Activated CD4-positive, alpha-beta memory T cell treated with anti-CD3 and anti-CD28 coated beads for 36 hours (primary cell): ENCODE data around the gene HAP1. TPM values are rescaled to one million over a fixed set of nuclear protein-coding genes. Genes with fewer than 3 reads are reported as not detected.

Source experiments
- CTCF ChIA-PET: fragments of 350-600 bp; sonication (Branson Sonifier 250); formaldehyde crosslinking; loops from one replicate; lab custom pipeline; 2021; ENCODE audit warnings: antibody characterized with exemption, inconsistent platforms; lab: Charles Lee
- POLR2A ChIA-PET: fragments of 350-600 bp; sonication (Branson Sonifier 250); formaldehyde crosslinking; loops from one replicate; lab custom pipeline; 2021; ENCODE audit warnings: antibody characterized with exemption; lab: Charles Lee
- DNase-seq: peaks from one replicate; pipeline ENCODE4 v3.0.0-alpha.2; 2020
- H3K27ac Mint-ChIP-seq: one replicate; pipeline ENCODE4 v1.8.0; 2021; ENCODE audit warnings: mixed read lengths
- H3K27me3 Mint-ChIP-seq: one replicate; pipeline ENCODE4 v1.8.0; 2021; ENCODE audit warnings: mixed read lengths
- H3K36me3 Mint-ChIP-seq: one replicate; pipeline ENCODE4 v1.8.0; 2021; ENCODE audit warnings: mixed read lengths
- H3K4me1 Mint-ChIP-seq: one replicate; pipeline ENCODE4 v1.8.0; 2021; ENCODE audit warnings: low read depth, mixed read lengths
- H3K4me3 Mint-ChIP-seq: one replicate; pipeline ENCODE4 v1.8.0; 2021; ENCODE audit warnings: mild to moderate bottlenecking, mixed read lengths
- H3K9me3 Mint-ChIP-seq: one replicate; pipeline ENCODE4 v1.8.0; 2021; ENCODE audit warnings: mixed read lengths
- intact Hi-C: fragments of 100-400 bp; cut with micrococcal nuclease; formaldehyde crosslinking; loops from one replicate; pipeline ENCODE4 v1.15.1; 2023
- total RNA-seq, 2 experiments: library from RNA; stranded (reverse); gene quantifications; one replicate each; pipeline ENCODE4 v1.2.3, GENCODE V29; 2021

The HAP1 gene
- total RNA-seq, 2 experiments from 2014 or later, result not detected

DNA sequence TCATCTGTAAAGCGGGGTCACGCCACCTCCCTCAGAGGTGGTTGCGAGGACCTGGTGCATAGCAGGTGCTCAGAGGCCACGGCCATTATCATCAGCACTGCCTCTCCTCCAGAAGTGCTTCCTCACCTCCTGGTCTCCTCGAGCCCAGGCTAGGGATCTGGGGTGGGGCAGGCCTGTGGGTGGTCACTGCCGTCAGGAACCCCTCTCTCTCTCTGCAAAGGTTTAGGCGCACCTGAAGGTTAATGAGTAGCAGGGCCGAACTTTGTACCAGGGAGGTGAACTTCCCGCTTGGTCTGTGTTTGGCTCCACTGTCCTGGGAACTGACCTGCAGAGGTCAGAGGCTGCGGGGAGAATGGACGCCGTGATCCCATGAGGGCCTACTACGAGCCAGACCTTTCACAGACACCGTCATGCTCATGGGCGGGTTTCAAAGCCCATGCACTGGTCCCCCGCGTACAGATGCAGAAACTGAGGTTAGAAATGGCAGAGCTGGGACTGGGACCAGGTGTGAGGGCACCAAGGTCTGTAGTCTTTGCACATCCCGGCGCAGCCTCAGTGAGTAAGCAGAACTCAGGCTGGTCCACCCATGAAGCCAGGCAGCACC lies 38.2 kb upstream of the HAP1 start:
- no peak overlapping the region for H3K4me3 Mint-ChIP-seq
- no peak for DNase-seq
- no peaks in the 10 kb centered on the region for H3K36me3 Mint-ChIP-seq
- POLR2A ChIA-PET, result no interaction called here
- H3K9me3 Mint-ChIP-seq, result no peaks in the 10 kb centered on the region
- no peaks in the 10 kb centered on the region for H3K4me1 Mint-ChIP-seq
- intact Hi-C loops, result no loop called here
- no peak overlapping the region for H3K27ac Mint-ChIP-seq
- peaks cover 6% of the 10 kb centered on the region for H3K27me3 Mint-ChIP-seq
- CTCF ChIA-PET, result no interaction called here

DNA sequence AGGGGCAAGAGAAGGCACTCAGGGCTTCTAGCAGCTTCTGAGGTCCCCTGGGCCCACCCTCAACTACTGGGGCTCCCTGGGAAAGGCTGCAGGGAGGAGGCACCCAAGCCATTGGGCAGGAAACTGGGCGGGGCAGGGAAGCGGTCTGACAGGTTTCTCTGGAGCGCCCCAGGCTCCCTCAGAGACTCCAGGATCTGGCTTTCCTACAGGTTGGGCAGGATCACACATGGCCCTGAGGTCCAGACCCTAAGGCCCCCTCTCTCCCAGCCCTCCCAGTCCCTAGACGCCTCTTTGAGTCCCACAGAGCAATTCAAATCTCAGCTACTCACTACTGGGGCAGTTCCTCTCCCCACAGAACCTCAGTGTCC lies 37.8 kb upstream of the HAP1 start:
- no peaks in the 10 kb centered on the region for H3K4me1 Mint-ChIP-seq
- CTCF ChIA-PET, result no interaction called here

DNA sequence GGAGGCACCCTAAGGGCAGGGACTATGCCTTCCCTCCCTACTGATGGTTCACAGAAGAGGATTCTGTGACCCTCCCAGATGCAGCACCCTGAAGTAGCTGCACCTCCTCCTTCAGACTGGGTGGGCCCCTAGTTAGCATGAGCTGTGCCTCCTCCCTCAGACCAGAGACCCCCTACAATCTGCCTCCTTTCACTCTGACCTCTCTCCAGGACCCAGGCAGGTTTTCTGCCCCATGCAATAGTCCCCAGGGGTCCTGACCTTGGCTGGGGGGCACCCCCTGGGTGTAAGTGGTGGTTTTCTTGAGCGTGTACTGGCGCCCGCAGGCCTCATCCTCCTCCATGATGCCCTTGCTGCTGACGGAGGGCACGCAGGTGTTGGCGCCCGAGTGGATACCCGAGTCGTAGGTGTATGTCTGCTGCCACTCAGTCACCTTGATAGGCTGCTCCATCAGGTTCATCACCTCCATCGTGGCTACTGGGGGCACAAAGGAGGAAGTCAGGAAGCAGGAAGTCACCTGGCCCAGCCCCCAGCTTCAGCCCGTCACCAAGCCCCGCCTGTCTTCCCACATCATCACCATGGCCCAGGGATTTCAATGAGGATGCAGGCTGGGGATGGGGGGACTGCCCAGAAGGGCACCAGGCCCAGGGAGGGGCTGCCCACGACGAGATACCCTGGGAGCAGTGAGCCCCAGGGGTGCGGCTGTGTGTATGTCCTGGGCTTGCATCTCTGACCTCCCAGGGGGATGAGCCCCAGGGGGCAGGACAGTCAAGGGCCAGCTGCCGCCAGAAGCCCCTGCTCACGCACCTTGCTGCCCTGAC lies 37.2 kb upstream of the HAP1 start:
- Mint-ChIP-seq H3K4me3 (no peak overlapping the region), H3K27me3 (peaks cover 6% of the 10 kb centered on the region), H3K9me3 (no peaks in the 10 kb centered on the region), H3K27ac (no peak overlapping the region), H3K36me3 (no peaks in the 10 kb centered on the region), H3K4me1 (no peaks in the 10 kb centered on the region)
- intact Hi-C loops, result no loop called here
- no peak for DNase-seq
- ChIA-PET CTCF (no interaction called here), POLR2A (no interaction called here)

More for the DNA sequence above, 37.8 kb upstream of the HAP1 start:
- H3K9me3 Mint-ChIP-seq, result no peaks in the 10 kb centered on the region
- POLR2A ChIA-PET, result no interaction called here
- no peak overlapping the region for H3K27ac Mint-ChIP-seq
- H3K36me3 Mint-ChIP-seq, result no peaks in the 10 kb centered on the region
- intact Hi-C loops, result no loop called here
- no peak overlapping the region for H3K4me3 Mint-ChIP-seq
- no peak for DNase-seq
- H3K27me3 Mint-ChIP-seq, result peaks cover 6% of the 10 kb centered on the region

DNA sequence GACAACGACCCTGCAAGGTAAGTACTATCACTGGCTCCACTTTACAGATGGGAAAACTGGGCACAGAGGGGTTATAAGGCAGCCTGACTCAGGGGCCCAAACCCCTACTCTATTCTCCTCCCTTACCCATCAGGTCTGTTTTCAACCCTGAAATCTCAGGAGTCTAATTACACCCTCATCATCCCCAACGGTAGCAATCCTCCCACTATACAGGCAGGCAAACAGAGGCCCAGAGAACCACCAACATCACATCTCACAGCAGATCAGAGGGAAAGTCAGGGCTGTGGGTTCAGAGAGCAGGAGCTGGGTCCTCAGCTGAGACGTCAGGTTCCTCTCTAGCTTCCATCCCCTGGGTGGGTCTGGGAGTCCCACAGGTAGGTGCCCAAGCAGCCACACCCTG lies 35.5 kb upstream of the HAP1 start:
- intact Hi-C loops, result no loop called here

DNA sequence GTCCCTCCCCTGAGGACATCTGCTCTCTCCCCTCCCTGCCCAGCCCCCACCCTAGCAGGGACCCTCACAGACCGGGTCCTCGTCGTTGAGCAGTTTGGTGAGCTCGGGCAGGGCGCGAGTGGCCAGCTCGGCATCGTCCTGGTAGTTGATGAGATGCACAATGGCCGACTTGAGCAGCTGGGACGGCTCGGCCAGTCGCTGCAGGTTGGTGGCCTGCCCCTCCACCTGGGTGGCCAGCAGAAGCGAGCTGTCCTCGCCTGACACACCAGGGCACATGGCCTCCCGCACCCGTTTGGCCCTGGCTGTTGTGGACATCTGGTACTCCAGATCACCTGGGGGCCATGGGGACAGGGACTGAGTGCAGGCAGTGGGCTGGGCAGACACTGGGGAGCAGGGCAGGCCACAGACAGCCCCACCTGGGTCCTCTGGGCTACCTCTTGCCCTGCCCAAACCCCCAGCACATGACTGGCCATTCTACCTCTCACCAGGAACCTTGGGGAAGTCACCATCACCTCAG lies 35.0 kb upstream of the HAP1 start:
- H3K36me3 Mint-ChIP-seq, result no peaks in the 10 kb centered on the region
- CTCF ChIA-PET, result interaction anchor here (2.0 kb wide), 1 partner anchor 32 kb away, joined by 5 read pairs; no protein-coding TSS in a partner anchor
- POLR2A ChIA-PET, result no interaction called here
- no peak overlapping the region for H3K4me3 Mint-ChIP-seq
- H3K4me1 Mint-ChIP-seq, result no peaks in the 10 kb centered on the region
- intact Hi-C loops, result no loop called here
- no peak for DNase-seq
- peaks cover 6% of the 10 kb centered on the region for H3K27me3 Mint-ChIP-seq
- no peaks in the 10 kb centered on the region for H3K9me3 Mint-ChIP-seq
- H3K27ac Mint-ChIP-seq, result no peak overlapping the region

More for the DNA sequence above, 35.5 kb upstream of the HAP1 start:
- POLR2A ChIA-PET, result no interaction called here
- CTCF ChIA-PET, result interaction anchor here (2.0 kb wide), 1 partner anchor 33 kb away, joined by 5 read pairs; no protein-coding TSS in a partner anchor
- no peak overlapping the region for H3K4me3 Mint-ChIP-seq
- H3K4me1 Mint-ChIP-seq, result no peaks in the 10 kb centered on the region
- DNase-seq, result no peak
- H3K27me3 Mint-ChIP-seq, result peaks cover 6% of the 10 kb centered on the region
- no peaks in the 10 kb centered on the region for H3K9me3 Mint-ChIP-seq
- no peaks in the 10 kb centered on the region for H3K36me3 Mint-ChIP-seq
- H3K27ac Mint-ChIP-seq, result no peak overlapping the region

DNA sequence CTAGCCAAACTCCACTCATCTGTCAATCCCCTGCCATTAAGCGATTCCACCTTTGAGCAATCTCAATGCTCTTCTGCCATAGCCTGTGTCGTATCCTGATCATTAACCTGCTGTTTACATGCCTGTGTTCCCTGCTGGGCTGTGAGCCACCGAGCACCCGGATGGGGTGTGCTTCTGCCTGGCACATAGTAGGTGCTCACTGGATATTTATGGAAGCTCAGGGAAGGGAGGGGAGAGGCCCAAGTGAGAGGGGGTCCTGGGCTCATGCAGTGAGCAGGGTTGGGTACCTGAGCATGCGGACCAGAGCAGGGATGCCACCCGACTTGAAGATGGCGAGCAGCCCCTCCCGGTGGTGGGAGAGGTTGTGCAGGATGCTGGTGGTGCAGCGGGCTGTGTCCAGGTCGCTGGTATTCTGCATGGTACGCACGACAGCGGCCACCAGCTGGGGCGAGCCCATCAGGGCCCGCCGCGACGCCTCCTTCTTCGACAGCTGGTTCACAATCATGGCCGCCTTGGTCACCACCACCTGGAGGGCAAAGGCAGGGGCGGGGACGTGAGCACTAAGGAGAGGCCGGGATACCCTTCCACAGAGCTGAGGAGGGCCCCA lies 34.3 kb upstream of the HAP1 start:
- Mint-ChIP-seq H3K27ac (no peak overlapping the region), H3K36me3 (no peaks in the 10 kb centered on the region), H3K27me3 (peaks cover 4% of the 10 kb centered on the region), H3K4me3 (no peak overlapping the region), H3K9me3 (no peaks in the 10 kb centered on the region), H3K4me1 (no peaks in the 10 kb centered on the region)
- ChIA-PET CTCF (interaction anchor here (2.0 kb wide), 1 partner anchor 31 kb away, joined by 5 read pairs; no protein-coding TSS in a partner anchor), POLR2A (no interaction called here)
- DNase-seq, result no peak
- intact Hi-C loops, result no loop called here

DNA sequence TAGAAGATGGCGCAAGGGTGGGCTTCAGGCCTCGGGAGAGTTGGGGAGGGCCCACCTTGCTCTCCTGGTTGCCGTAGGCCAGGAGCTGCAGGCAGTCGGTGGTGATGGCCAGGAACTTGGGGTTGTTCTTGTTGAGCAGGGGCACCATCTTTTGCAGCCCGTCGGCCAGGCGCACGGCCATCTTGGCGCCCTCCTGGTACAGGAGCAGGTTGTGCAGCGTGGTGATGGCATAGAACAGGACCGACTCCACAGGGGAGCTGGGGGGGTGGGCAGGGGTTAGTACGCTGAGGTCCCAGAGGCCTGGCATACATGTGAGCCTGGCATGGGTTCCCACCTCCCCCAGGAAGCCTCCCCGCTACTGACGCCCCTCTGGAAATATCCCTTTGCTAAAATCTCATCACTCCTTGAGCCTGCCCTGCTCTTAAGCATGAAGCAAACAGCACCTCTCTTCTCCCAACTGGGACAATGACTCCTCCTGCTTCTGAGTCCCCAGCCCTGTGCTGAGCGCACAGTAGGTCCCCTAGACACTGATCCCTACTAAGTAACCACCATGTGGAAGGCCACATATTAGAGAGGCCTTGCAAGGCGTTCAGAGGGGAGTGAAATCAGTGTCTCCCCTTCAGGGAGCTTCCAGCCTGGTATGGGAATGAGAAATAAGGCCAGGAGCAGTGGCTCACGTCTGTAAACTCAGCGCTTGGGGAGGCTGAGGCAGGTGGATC lies 33.0 kb upstream of the HAP1 start:
- no peaks in the 10 kb centered on the region for H3K36me3 Mint-ChIP-seq
- peaks cover 1% of the 10 kb centered on the region for H3K27me3 Mint-ChIP-seq
- intact Hi-C loops, result no loop called here
- H3K9me3 Mint-ChIP-seq, result no peaks in the 10 kb centered on the region
- H3K4me3 Mint-ChIP-seq, result no peak overlapping the region
- ChIA-PET POLR2A (no interaction called here), CTCF (no interaction called here)
- no peaks in the 10 kb centered on the region for H3K4me1 Mint-ChIP-seq
- no peak for DNase-seq
- H3K27ac Mint-ChIP-seq, result no peak overlapping the region

DNA sequence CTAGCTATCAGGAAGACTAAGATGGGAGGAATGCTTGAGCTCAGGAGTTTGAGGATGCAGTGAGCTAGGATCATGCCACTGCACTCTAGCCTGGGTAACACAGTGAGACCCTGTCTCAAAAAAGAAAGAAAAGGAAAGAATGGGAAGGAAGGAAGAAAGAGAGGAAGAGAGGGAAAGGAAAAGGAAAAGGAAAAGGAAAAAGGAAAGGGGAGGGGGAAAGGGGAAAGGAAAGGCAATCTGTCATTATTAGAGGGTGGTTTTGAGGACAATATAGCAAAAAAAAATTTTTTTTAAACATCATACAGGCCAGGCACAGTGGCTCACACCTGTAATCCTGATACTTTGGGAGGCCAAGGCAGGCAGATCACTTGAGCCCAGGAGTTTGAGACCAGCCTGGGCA lies 31.7 kb upstream of the HAP1 start:
- Mint-ChIP-seq H3K27me3 (no peaks in the 10 kb centered on the region), H3K4me1 (no peaks in the 10 kb centered on the region), H3K36me3 (no peaks in the 10 kb centered on the region), H3K9me3 (no peaks in the 10 kb centered on the region), H3K27ac (no peak overlapping the region), H3K4me3 (no peak overlapping the region)
- intact Hi-C loops, result no loop called here
- no peak for DNase-seq
- CTCF ChIA-PET, result interaction anchor here (1.5 kb wide), 1 partner anchor 35 kb away, joined by 4 read pairs; no protein-coding TSS in a partner anchor
- POLR2A ChIA-PET, result no interaction called here

DNA sequence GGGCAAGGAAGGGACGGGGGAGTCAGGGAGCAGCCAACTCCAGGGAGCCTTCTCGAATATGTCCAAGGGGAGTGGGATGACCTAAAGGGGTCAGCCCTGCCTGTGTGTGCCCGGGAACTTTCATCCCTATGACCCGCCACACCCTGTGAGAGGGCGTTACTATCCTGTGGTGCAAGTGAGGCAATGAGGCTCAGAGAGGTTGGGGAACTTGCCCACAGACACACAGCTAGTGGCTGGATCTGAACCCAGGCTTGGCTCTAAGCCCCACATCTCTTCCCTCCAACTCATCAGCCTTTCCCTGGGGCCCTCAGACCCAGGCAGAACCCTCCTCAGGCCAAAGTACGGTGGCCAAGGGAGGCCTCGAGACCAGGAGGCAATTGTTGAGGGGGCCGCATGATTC lies 28.9 kb upstream of the HAP1 start:
- no peak for DNase-seq
- Mint-ChIP-seq H3K4me1 (no peaks in the 10 kb centered on the region), H3K36me3 (no peaks in the 10 kb centered on the region), H3K4me3 (no peak overlapping the region), H3K27me3 (no peaks in the 10 kb centered on the region), H3K9me3 (no peaks in the 10 kb centered on the region), H3K27ac (no peak overlapping the region)
- intact Hi-C loops, result no loop called here
- CTCF ChIA-PET, result no interaction called here
- POLR2A ChIA-PET, result no interaction called here

DNA sequence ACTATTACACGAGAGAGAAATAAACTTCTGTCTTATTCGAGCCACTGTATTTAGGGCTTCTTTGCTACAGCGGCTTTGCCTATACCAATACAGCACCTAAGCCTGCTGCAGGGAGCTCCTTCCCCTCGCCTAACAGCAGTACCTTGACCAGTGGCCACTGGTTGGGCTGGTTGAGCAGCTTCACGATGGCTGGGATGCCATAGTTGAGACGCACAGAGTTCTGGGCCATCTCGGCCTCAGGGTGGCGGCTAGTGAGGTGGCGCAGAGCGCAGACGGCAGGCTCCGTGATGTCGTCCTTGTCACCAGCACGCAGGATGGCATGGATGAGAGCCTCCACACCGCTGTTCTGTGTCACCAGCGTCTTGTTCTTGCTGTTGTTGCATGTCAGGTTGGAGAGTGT lies 28.4 kb upstream of the HAP1 start:
- no peaks in the 10 kb centered on the region for H3K27me3 Mint-ChIP-seq
- no peaks in the 10 kb centered on the region for H3K36me3 Mint-ChIP-seq
- ChIA-PET POLR2A (no interaction called here), CTCF (no interaction called here)
- H3K27ac Mint-ChIP-seq, result no peak overlapping the region
- H3K4me3 Mint-ChIP-seq, result no peak overlapping the region
- H3K9me3 Mint-ChIP-seq, result no peaks in the 10 kb centered on the region
- no peaks in the 10 kb centered on the region for H3K4me1 Mint-ChIP-seq
- no peak for DNase-seq
- intact Hi-C loops, result no loop called here

DNA sequence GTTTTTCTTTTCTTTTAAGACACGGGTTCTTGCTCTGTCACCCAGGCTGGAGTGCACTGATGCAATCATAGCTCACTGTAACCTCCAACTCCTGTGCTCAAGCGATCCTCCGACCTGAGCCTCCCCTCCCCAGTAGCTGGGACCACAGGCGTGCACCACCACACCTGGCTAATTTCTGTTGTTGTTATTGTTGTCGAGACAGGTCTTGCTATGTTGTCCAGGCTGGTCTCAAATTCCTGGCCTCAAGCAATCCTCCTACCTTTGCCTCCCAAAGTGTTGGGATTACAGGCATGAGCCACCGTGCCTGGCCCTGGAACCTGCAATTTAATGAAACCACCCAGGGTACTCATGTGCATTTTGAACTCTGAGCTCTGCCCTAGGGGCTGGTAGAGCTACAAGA lies 27.9 kb upstream of the HAP1 start:
- no peak overlapping the region for H3K4me3 Mint-ChIP-seq
- POLR2A ChIA-PET, result no interaction called here
- intact Hi-C loops, result no loop called here
- H3K36me3 Mint-ChIP-seq, result no peaks in the 10 kb centered on the region
- no peaks in the 10 kb centered on the region for H3K4me1 Mint-ChIP-seq
- H3K27ac Mint-ChIP-seq, result no peak overlapping the region
- H3K9me3 Mint-ChIP-seq, result no peaks in the 10 kb centered on the region
- H3K27me3 Mint-ChIP-seq, result no peaks in the 10 kb centered on the region
- DNase-seq, result no peak
- CTCF ChIA-PET, result no interaction called here

DNA sequence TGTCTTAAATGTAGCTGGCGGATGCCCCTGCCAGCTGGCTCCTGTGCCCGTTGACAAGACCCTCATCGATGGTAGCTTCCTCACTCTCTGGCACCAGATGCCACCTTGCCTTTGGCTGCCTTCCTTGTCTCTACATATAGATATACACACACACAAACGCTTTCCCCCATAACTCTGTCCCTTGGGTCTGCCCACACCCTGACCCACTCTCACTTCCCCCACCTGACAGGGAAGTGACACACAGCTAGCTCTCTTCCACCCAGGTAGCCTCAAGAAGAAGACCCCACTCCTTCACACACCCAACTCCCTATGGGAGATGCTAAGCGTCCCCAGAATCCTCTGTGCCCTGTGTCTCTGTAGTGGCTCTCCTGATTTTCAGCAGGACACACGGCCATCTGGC lies 26.4 kb upstream of the HAP1 start:
- intact Hi-C loops, result no loop called here
- Mint-ChIP-seq H3K27ac (no peak overlapping the region), H3K4me1 (no peaks in the 10 kb centered on the region)

More for the DNA sequence above, 26.4 kb upstream of the HAP1 start:
- no peak overlapping the region for H3K4me3 Mint-ChIP-seq
- H3K9me3 Mint-ChIP-seq, result no peaks in the 10 kb centered on the region
- ChIA-PET POLR2A (no interaction called here), CTCF (no interaction called here)
- H3K36me3 Mint-ChIP-seq, result no peaks in the 10 kb centered on the region
- DNase-seq, result no peak
- H3K27me3 Mint-ChIP-seq, result no peaks in the 10 kb centered on the region
